PFSK-1 (cell line): ENCODE results near the gene USP16.

ENCODE experiments used
- POLR2AphosphoS5 ChIP-seq: IDR thresholded peaks from 2 replicates; pipeline ENCODE4 v1.6.1; 2012; ENCODE audit warnings: low read depth, mild to moderate bottlenecking, control low read depth, low read length, moderate library complexity
- SIN3A ChIP-seq: IDR thresholded peaks from 2 replicates; pipeline ENCODE4 v1.6.1; 2012; ENCODE audit warnings: mild to moderate bottlenecking, low read length, moderate library complexity, borderline replicate concordance; ENCODE audit not compliant: insufficient read depth
- TAF1 ChIP-seq: IDR thresholded peaks from 2 replicates; pipeline ENCODE4 v1.6.1; 2012; ENCODE audit warnings: low read length, control low read depth, borderline replicate concordance; ENCODE audit not compliant: insufficient read depth
- TF ChIP-seq, protein P1 (sequence below), 2 experiments: IDR thresholded peaks; 2 replicates each; pipeline versions ENCODE4 v1.6.1 to v1.8.0; 2011 to 2012; ENCODE audit warnings: low read depth in 2 of 2, low read length in 2 of 2, control low read depth in 1 of 2, inconsistent platforms in 1 of 2, mild to moderate bottlenecking in 1 of 2, moderate library complexity in 1 of 2; ENCODE audit not compliant: insufficient read depth in 1 of 2

DNA sequence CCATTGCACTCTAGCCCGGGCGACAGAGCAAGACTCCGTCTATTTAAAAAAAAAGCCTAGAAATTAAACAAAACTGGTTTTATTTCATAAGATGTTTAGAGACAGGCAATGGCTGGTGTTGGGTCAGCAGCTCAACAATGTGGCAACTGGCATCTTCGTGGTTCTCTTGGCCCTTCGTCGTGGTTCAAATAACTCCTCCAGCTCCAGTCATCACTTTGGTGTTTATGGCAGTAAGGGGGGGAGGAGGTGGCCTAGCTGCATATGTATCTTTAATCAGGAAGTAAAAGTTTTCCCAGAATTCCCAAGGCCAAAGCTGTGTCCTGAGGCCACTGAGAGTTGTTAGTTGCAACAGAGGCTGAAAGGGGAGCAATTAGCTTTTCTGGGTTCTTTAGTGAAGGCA is 18.8 kb upstream of the USP16 start:
- TF ChIP-seq POLR2AphosphoS5 (no peak), SIN3A (no peak), TAF1 (no peak)
- TF ChIP-seq, protein P1, sequence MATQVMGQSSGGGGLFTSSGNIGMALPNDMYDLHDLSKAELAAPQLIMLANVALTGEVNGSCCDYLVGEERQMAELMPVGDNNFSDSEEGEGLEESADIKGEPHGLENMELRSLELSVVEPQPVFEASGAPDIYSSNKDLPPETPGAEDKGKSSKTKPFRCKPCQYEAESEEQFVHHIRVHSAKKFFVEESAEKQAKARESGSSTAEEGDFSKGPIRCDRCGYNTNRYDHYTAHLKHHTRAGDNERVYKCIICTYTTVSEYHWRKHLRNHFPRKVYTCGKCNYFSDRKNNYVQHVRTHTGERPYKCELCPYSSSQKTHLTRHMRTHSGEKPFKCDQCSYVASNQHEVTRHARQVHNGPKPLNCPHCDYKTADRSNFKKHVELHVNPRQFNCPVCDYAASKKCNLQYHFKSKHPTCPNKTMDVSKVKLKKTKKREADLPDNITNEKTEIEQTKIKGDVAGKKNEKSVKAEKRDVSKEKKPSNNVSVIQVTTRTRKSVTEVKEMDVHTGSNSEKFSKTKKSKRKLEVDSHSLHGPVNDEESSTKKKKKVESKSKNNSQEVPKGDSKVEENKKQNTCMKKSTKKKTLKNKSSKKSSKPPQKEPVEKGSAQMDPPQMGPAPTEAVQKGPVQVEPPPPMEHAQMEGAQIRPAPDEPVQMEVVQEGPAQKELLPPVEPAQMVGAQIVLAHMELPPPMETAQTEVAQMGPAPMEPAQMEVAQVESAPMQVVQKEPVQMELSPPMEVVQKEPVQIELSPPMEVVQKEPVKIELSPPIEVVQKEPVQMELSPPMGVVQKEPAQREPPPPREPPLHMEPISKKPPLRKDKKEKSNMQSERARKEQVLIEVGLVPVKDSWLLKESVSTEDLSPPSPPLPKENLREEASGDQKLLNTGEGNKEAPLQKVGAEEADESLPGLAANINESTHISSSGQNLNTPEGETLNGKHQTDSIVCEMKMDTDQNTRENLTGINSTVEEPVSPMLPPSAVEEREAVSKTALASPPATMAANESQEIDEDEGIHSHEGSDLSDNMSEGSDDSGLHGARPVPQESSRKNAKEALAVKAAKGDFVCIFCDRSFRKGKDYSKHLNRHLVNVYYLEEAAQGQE (IDR thresholded peaks at IDR 0.05; ENCODE audit: insufficient read depth in 1 of 2, low read depth in 2 of 2, low read length in 2 of 2) = no peak
